Testis (tissue), 3 donors: ENCODE data around the gene EFCAB13. TPM values are rescaled to one million over a fixed set of nuclear protein-coding genes. Genes with fewer than 3 reads are reported as not detected.

Experiments
- DNase-seq: peaks from one replicate; pipeline ENCODE4 v3.0.0-alpha.2; 2019
- H3K27ac ChIP-seq, 2 donors: fragments of 200-600 bp; sonication (generic); one replicate each; pipeline ENCODE4 v1.5.1; 2019
- H3K27me3 ChIP-seq: fragments of 200-600 bp; sonication (generic); one replicate; pipeline ENCODE4 v1.5.1; 2019
- H3K36me3 ChIP-seq: fragments of 200-600 bp; sonication (generic); one replicate; pipeline ENCODE4 v1.5.1; 2017; ENCODE audit warnings: low read depth; ENCODE audit errors: missing control alignments
- H3K4me1 ChIP-seq: fragments of 200-600 bp; sonication (generic); one replicate; pipeline ENCODE4 v1.5.1; 2019
- H3K4me3 ChIP-seq, 2 donors: fragments of 200-600 bp; sonication (generic); one replicate each; pipeline ENCODE4 v1.5.1; 2017 to 2019
- H3K9me3 ChIP-seq: fragments of 200-600 bp; sonication (generic); one replicate; pipeline ENCODE4 v1.5.1; 2017
- CTCF ChIP-seq, 3 experiments: fragments of 450-650 bp in 2 of 3; fragments of 200-600 bp in 1 of 3; sonication (generic) in 1 of 3; IDR thresholded peaks; one replicate each; pipeline ENCODE4 v1.5.1; 2016 to 2019; ENCODE audit warnings: antibody characterized with exemption in 3 of 3, mild to moderate bottlenecking in 2 of 3, moderate library complexity in 1 of 3
- POLR2A ChIP-seq: fragments of 450-650 bp; IDR thresholded peaks from one replicate; pipeline ENCODE4 v1.6.1; 2017; ENCODE audit warnings: antibody characterized with exemption, mild to moderate bottlenecking, moderate library complexity
- WGBS, 2 donors: methylation state at CpG; one replicate each; pipeline ENCODE4 v1.1.5; 2018; 5-methylcytosine and 5-hydroxymethylcytosine counted together
- intact Hi-C: fragments of 100-400 bp; cut with DNase I; formaldehyde crosslinking; loops from one replicate; pipeline ENCODE4 v1.15.1; 2023; ENCODE audit warnings: low total_unique reads
- polyA plus RNA-seq: library from polyadenylated mRNA; stranded (reverse); fragments of 350-450 nt; fragmentation: Illumina TruSeq; extraction: RNeasy Lipid Tissue Mini Kit (QIAGEN cat#74804); gene quantifications from one replicate; pipeline ENCODE4 v1.2.3, GENCODE V29; 2014; ENCODE audit warnings: low read depth, low replicate concordance; ENCODE audit not compliant: insufficient read depth
- total RNA-seq, 2 donors: library from RNA; depleted of rRNA; stranded (reverse); fragments of >200 nt; gene quantifications; one replicate each; pipeline ENCODE4 v1.2.3, GENCODE V29; 2016

The EFCAB13 gene
- total and polyA plus RNA-seq, 3 donors from 2014 or later, result 22.9 to 37.7 (median 23.2) TPM

DNA sequence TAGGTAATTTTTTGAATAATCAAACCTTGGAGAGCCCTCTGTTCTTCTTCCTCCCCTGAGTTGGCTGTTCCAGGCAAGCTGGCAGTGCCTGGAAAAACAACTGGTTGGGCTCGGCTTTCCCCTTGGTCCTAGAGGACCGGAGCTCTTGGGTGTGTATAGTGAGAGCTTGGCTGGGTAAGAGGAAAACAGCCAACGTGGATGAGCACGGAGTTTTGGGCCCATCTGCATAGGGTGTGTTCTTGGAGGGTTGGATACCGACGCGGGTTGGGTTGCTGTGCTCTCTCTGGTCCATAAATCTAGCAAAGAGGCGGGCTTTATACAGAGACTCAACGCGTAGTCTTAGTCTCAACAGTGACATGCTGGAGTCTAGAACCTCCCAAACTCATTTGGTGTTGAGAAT lies 46.9 kb upstream of the EFCAB13 start:
- no peak for TF ChIP-seq CTCF (IDR thresholded peaks at IDR 0.05)
- TF ChIP-seq POLR2A, result no peak
- peak; percentile 74 for DNase-seq
- Histone ChIP-seq H3K27me3 (no peaks in the 10 kb centered on the region), H3K9me3 (no peaks in the 10 kb centered on the region), H3K27ac (peak overlapping the region; percentile 13 to 84), H3K4me3 (no peak overlapping the region), H3K4me1 (peaks cover 40% of the 10 kb centered on the region), H3K36me3 (no peaks in the 10 kb centered on the region)
- intact Hi-C loops, result no loop called here
- WGBS, 2 donors, result 39 to 57% methylated on average over 10 of the region's 10 CpGs

DNA sequence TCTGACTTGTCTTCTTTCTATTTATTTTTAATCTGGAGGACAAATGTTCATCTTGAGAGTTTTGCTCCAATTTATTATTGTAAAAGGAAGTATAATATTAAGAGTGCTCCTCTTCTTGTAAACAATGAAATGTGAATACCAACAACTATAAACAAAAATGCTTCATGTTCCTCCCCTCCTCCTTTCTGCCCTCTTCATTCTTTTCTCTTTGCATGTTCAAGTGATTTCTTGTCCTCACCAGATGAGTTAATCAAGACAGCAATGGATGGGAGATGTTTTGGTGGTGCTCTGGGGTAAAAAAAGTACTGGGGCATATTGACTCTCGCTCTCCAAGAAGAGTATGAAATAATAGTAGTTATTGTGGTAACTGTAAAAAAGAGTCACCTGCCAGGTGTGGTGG lies 45.8 kb upstream of the EFCAB13 start:
- Histone ChIP-seq H3K4me1 (peaks cover 40% of the 10 kb centered on the region), H3K27me3 (no peaks in the 10 kb centered on the region), H3K36me3 (no peaks in the 10 kb centered on the region), H3K9me3 (no peaks in the 10 kb centered on the region), H3K4me3 (no peak overlapping the region), H3K27ac (peak overlapping the region in 1 of 2 donors; percentile 84)
- TF ChIP-seq POLR2A, result no peak
- no peak for TF ChIP-seq CTCF (IDR thresholded peaks at IDR 0.05)
- whole genome bisulfite sequencing, 2 donors, result 93 to 100% methylated on average over 1 of the region's 1 CpG
- DNase-seq, result no peak
- intact Hi-C loops, result no loop called here

DNA sequence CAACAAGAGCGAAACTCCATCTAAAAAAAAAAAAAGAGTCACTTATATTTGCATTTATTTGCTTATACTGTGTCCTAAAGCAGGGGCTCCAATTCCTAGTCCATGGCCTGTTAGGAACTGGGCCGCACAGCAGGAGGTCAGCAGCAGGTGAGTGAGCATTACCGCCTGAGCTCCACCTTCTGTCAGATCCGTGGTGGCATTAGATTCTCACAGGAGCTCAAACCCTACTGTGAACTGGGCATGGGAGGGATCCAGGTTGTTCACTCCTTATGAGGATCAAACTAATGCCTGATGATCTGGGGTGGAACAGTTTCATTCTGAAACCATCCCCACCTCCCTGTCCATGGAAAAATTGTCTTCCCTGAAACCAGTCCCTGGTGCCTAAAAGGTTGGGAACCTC lies 45.2 kb upstream of the EFCAB13 start:
- intact Hi-C loops, result no loop called here
- Histone ChIP-seq H3K36me3 (no peaks in the 10 kb centered on the region), H3K27ac (peak overlapping the region; percentile 36 to 84), H3K4me1 (peaks cover 40% of the 10 kb centered on the region), H3K27me3 (no peaks in the 10 kb centered on the region), H3K4me3 (no peak overlapping the region), H3K9me3 (no peaks in the 10 kb centered on the region)
- no peak for TF ChIP-seq POLR2A
- no peak for DNase-seq
- 91 to 92% methylated on average over 4 of the region's 4 CpGs for WGBS, 2 donors

DNA sequence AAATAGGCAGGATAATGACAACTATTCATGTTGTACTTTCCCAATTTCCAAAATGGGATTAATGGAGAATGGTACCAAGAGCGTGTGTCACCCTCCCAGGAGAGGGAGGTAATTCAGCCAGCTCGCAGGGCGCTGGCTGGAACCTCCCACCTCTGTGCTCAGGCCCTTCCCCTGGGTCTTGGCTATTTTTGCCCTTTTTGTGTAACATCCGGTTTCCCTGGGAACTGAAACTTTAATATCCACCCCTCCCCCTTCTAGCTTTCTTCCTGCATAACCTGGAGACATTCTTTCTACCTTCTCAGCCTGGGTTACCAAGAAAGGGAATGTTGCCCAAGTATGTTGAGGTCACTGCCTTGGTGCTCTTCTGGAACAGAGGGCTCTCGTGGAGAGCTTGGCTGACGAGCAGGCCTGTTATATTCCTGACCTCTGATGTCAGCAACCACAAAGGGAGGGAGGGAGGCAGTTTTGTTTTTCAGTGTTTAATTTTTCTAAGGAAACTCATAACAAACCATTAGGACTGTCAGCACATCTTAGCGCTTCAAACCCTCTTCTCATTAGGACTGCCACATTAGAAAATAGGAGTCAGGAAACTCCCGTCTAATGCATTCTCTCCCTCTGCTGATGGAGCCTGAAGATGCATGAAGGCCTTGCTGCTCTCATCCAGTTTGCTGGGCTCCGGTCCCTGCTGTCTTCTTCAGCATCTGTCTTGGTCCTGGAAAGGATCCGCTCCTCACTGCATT lies 44.5 kb upstream of the EFCAB13 start:
- WGBS, 2 donors, result 42 to 55% methylated on average over 10 of the region's 10 CpGs
- Histone ChIP-seq H3K4me1 (peaks cover 40% of the 10 kb centered on the region), H3K27me3 (no peaks in the 10 kb centered on the region), H3K9me3 (no peaks in the 10 kb centered on the region), H3K36me3 (no peaks in the 10 kb centered on the region), H3K27ac (peak overlapping the region; percentile 36 to 84), H3K4me3 (no peak overlapping the region)
- TF ChIP-seq CTCF (IDR thresholded peaks at IDR 0.05) (no peak), POLR2A (no peak)
- DNase-seq, result no peak
- intact Hi-C loops, result no loop called here

DNA sequence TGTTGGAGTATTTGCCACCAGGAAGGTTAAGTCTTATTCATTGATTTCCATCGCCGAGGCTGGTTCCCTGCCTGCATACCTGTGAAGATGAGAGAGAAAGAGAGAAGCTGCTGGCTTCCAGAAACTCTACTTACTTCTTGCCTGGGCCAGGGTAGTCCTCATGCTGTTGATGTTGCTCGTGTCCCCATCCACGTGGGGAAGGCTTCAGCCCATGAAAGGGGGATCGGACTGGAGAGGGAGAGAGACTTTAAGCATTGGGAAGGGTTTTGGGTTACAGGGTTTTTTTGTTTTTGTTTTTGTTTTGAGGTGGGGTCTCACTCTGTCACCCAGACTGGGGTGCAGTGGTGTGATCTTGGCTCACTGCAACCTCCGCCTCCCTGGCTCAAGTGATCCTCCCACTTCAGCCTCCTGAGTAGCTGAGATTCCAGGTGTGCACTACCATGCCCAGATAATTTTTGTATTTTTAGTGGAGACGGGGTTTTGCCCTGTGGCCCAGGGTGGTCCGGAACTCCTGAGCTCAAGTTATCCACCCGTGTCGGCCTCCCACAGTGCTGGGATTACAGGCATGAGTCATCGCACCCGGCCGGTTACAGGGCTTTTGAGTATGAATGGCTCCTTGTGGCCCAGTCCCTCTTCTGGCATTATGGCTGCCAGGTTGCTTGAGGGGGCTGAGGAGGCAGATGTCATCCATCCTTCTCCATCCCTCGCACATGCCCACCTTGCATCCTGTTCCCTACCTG lies 43.5 kb upstream of the EFCAB13 start:
- WGBS, 2 donors, result 94% methylated on average over 7 to 14 of the region's 14 CpGs
- no peaks in the 10 kb centered on the region for H3K36me3 ChIP-seq
- H3K27ac ChIP-seq, result peak overlapping the region; percentile 21 to 84
- H3K27me3 ChIP-seq, result no peaks in the 10 kb centered on the region
- no peak for TF ChIP-seq CTCF (IDR thresholded peaks at IDR 0.05)
- no peak for TF ChIP-seq POLR2A
- intact Hi-C loops, result no loop called here
- peaks cover 35% of the 10 kb centered on the region for H3K4me1 ChIP-seq
- H3K4me3 ChIP-seq, result no peak overlapping the region
- no peaks in the 10 kb centered on the region for H3K9me3 ChIP-seq
- no peak for DNase-seq
